Breast epithelium (tissue), 4 donors: Measurements from ENCODE around the gene WDR74. TPM values are rescaled to one million over a fixed set of nuclear protein-coding genes. Genes with fewer than 3 reads are reported as not detected.

Experiments
- DNase-seq, 2 donors: peaks; one replicate each; pipeline ENCODE4 v3.0.0-alpha.2; 2019; ENCODE audit warnings: low spot score in 2 of 2
- H3K27ac ChIP-seq, 2 donors: fragments of 200-600 bp; sonication (generic) in 1 of 2; one replicate each; pipeline ENCODE4 v1.5.1; 2016 to 2019; ENCODE audit warnings: mild to moderate bottlenecking in 1 of 2
- H3K27me3 ChIP-seq, 2 donors: fragments of 200-600 bp; sonication (generic) in 1 of 2; one replicate each; pipeline versions ENCODE4 v1.5.1 to v1.6.0; 2017 to 2019; ENCODE audit warnings: control low read depth in 1 of 2, mild to moderate bottlenecking in 1 of 2
- H3K36me3 ChIP-seq: fragments of 200-600 bp; one replicate; pipeline ENCODE4 v1.5.1; 2019
- H3K4me1 ChIP-seq, 2 donors: fragments of 200-600 bp; sonication (generic); one replicate each; pipeline ENCODE4 v1.5.1; 2016 to 2019; ENCODE audit warnings: control low read depth in 1 of 2
- H3K4me3 ChIP-seq, 3 donors: fragments of 200-600 bp; sonication (generic); 1 replicate in 2 of 3; 2 replicates in 1 of 3; pipeline ENCODE4 v1.5.1; 2016 to 2019; ENCODE audit warnings: mild to moderate bottlenecking in 3 of 3, moderate library complexity in 2 of 3
- H3K9me3 ChIP-seq, 2 donors: fragments of 200-600 bp; sonication (generic) in 1 of 2; one replicate each; pipeline ENCODE4 v1.5.1; 2016 to 2019; ENCODE audit warnings: control low read depth in 1 of 2
- POLR2A ChIP-seq: fragments of 450-650 bp; IDR thresholded peaks from one replicate; pipeline ENCODE4 v1.6.1; 2016; ENCODE audit warnings: antibody characterized with exemption, mild to moderate bottlenecking, moderate library complexity
- POLR2AphosphoS5 ChIP-seq, 3 donors: sonication (generic); formaldehyde crosslinking; IDR thresholded peaks; one replicate each; pipeline ENCODE4 v1.6.1; 2017; ENCODE audit warnings: antibody characterized with exemption in 3 of 3
- intact Hi-C: fragments of 100-400 bp; cut with DNase I; formaldehyde crosslinking; loops from one replicate; pipeline ENCODE4 v1.15.1; 2023; ENCODE audit warnings: low total_unique reads
- total RNA-seq, 3 donors: library from RNA; depleted of rRNA; stranded (reverse); fragments of >200 nt; gene quantifications; one replicate each; pipeline ENCODE4 v1.1.0, GENCODE V29; 2016
- TF ChIP-seq, protein P1 (sequence below), 3 donors: fragments of 450-650 bp; IDR thresholded peaks; one replicate each; pipeline ENCODE4 v1.5.1; 2016 to 2017; ENCODE audit warnings: antibody characterized with exemption in 3 of 3, mild to moderate bottlenecking in 3 of 3, moderate library complexity in 3 of 3

WDR74 gene
- total RNA-seq, 3 donors from 2014 or later, result 46.6 to 62.6 (median 48.7) TPM

DNA sequence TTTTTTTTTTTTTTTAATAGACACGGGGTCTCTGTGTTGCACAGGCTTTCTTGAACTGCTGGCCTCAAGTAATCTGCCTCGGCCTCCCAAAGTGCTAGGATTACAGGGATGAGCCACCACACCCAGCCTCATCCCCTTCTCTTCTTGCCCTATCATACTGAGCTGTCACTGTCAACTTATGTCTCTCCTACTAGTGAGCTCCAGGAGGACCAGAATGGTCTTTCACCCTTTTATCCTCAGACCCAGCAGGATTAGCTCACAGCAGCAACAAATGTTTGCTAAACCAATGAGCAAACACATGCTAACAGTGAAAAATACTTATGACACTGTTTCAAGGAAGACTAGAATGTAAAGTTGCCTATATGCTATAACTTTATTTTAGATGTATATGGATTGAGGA lies 27.7 kb downstream of the WDR74 start:
- H3K27ac ChIP-seq, result no peak overlapping the region
- no peaks in the 10 kb centered on the region for H3K9me3 ChIP-seq
- DNase-seq, result no peak
- no peaks in the 10 kb centered on the region for H3K27me3 ChIP-seq
- no peak for TF ChIP-seq POLR2A
- no peaks in the 10 kb centered on the region for H3K4me1 ChIP-seq
- intact Hi-C loops, result no loop called here
- no peak overlapping the region for H3K4me3 ChIP-seq
- H3K36me3 ChIP-seq, result no peaks in the 10 kb centered on the region

DNA sequence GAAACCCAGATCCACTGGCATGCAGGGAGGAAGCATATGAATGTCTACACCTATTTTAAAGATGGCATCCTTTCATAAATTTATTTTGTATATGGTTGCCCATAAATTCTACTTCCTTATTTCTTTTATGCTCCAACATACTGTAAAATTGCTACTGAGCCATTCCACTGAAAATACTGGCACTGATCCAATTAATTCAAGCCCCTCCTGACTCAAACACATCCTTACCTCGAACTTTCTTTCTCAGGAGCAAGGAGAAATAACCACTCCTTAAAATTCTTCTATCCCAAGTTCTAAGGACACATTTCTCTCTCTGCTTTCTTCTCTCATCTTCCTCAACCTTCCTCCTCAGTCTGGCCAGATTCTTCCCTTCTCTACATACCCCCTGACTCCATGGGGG lies 28.6 kb downstream of the WDR74 start:
- no peak overlapping the region for H3K27ac ChIP-seq
- no peaks in the 10 kb centered on the region for H3K36me3 ChIP-seq
- intact Hi-C loops, result no loop called here
- H3K9me3 ChIP-seq, result no peaks in the 10 kb centered on the region
- H3K4me3 ChIP-seq, result no peak overlapping the region
- no peaks in the 10 kb centered on the region for H3K27me3 ChIP-seq
- H3K4me1 ChIP-seq, result no peaks in the 10 kb centered on the region
- TF ChIP-seq, protein P1, sequence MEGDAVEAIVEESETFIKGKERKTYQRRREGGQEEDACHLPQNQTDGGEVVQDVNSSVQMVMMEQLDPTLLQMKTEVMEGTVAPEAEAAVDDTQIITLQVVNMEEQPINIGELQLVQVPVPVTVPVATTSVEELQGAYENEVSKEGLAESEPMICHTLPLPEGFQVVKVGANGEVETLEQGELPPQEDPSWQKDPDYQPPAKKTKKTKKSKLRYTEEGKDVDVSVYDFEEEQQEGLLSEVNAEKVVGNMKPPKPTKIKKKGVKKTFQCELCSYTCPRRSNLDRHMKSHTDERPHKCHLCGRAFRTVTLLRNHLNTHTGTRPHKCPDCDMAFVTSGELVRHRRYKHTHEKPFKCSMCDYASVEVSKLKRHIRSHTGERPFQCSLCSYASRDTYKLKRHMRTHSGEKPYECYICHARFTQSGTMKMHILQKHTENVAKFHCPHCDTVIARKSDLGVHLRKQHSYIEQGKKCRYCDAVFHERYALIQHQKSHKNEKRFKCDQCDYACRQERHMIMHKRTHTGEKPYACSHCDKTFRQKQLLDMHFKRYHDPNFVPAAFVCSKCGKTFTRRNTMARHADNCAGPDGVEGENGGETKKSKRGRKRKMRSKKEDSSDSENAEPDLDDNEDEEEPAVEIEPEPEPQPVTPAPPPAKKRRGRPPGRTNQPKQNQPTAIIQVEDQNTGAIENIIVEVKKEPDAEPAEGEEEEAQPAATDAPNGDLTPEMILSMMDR (IDR thresholded peaks at IDR 0.05), result no peak
- TF ChIP-seq POLR2AphosphoS5 (IDR thresholded peaks at IDR 0.05) (no peak), POLR2A (no peak)
- DNase-seq, result no peak

DNA sequence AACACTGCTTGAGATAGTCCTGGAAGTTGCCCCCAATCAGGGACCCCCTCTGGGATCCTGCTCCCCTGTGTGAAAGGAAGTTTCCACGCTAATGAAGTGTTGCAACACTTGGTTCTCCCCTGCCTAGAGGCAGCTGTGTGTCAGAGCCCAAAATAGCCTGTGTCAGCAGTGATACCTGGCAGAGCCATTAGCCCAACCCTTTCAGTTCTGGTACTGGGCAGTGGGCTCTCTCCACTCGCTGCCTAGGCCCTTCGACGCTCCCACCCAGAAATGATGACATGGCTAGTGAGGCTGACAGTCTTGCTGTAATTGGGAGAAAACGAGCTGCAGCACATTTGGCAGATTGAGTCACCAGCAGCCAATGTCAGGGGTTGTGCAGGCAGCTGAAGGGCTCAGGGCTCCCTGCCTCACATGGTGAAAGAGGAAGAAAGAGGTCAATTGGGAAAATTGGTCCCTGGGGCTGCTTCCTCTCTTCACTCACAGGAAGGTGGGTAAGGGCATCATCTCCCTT lies 32.7 kb downstream of the WDR74 start:
- Histone ChIP-seq H3K36me3 (no peaks in the 10 kb centered on the region), H3K4me3 (no peak overlapping the region), H3K9me3 (no peaks in the 10 kb centered on the region), H3K27ac (peak overlapping the region; percentile 95), H3K4me1 (no peaks in the 10 kb centered on the region), H3K27me3 (no peaks in the 10 kb centered on the region)
- intact Hi-C loops, result no loop called here
- no peak for DNase-seq
- TF ChIP-seq, protein P1 (IDR thresholded peaks at IDR 0.05), result no peak
- TF ChIP-seq POLR2AphosphoS5 (IDR thresholded peaks at IDR 0.05) (peak in 1 of 3 donors; percentile 18), POLR2A (no peak)

DNA sequence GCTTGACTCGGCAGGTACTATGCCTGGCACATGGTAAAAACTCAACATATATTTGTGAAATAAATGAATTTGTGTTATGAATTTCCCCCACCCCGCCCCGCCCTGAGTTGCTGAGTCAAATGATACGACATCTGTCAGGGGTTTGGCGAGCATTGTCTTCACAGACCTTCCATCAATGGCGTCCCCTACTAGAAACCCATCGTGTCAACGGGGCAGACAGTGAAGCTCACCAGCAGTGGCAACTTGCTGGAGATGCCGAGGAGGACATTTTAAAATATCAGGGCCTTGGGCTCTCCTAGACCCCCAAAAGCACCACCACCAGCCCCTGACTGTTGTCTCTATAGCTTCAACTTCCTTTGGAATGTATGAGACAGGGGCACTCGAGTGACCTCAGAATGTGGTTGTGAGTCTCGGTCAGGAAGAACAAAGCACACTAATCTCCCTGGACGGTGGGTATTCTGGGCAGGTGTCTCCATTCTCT lies 33.4 kb downstream of the WDR74 start:
- no peaks in the 10 kb centered on the region for H3K27me3 ChIP-seq
- no peak for TF ChIP-seq POLR2AphosphoS5 (IDR thresholded peaks at IDR 0.05)
- H3K4me3 ChIP-seq, result peak overlapping the region; percentile 88 to 98 (median 92)
- no peaks in the 10 kb centered on the region for H3K9me3 ChIP-seq
- peak overlapping the region; percentile 95 for H3K27ac ChIP-seq
- no peaks in the 10 kb centered on the region for H3K36me3 ChIP-seq
- H3K4me1 ChIP-seq, result no peaks in the 10 kb centered on the region
- intact Hi-C loops, result no loop called here
- DNase-seq, result no peak

DNA sequence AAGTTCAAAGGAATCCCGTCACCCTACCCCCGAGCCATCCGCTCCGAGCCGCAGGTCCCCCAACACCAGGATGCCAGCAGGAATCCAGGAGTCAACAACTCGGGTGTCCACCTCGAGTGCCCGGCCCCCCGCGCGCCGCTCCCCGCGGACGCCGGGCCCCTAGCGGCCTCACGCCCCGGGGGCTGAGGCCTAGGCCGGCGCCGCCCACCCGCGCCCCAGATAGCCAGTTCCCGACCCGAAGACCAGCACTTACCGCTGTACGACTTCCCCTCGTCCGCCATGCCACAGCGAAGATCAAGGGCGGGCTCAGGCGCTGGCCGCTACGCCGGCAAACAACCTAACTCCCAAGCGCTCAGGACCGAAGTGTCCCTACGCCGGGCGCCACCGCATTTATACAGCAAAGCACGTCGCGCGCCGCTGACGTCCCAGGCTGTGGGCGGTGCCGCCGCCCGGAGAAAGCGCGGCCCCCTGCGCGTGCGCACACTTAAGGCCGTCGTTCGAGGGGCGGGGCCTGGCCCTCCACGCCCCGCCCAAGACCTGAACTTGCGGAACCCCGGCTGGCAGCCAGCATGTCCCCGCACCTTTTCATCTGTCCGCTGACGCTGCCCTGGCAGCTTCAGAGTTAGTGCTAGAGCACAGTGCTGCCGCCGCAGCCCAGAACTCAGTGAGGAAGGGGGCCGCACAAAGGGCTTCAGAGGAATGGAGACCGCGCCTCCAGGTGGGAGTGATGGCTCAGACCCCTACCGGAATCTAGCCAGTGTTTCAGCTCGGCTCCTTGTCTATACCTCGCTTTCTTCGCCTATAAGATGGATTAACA lies 34.1 kb downstream of the WDR74 start, which contains the start of gene NXF1:
Gene NXF1, minus strand, starts transcription at position 365 of the 817 bp plus-strand sequence. Its CDS starts 84 bp downstream, at position 281.
- peak; percentile 100 for TF ChIP-seq POLR2AphosphoS5 (IDR thresholded peaks at IDR 0.05)
- TF ChIP-seq POLR2A, result peak; percentile 98
- TF ChIP-seq, protein P1 (IDR thresholded peaks at IDR 0.05), result peak; percentile 10 to 47 (median 10)

More for the DNA sequence above, 34.1 kb downstream of the WDR74 start, which contains the start of gene NXF1:
- intact Hi-C loops, result no loop called here
- H3K4me1 ChIP-seq, result no peaks in the 10 kb centered on the region
- peak; percentile 93 to 96 for DNase-seq
- H3K4me3 ChIP-seq, result peak within 1 kb of the TSS; percentile 88 to 98 (median 92)
- H3K36me3 ChIP-seq, result no peaks in the 10 kb centered on the region
- no peaks in the 10 kb centered on the region for H3K27me3 ChIP-seq
- H3K9me3 ChIP-seq, result no peaks in the 10 kb centered on the region
- H3K27ac ChIP-seq, result peak within 1 kb of the TSS; percentile 95
